ENCODE measurements around the gene PNP.

DNA sequence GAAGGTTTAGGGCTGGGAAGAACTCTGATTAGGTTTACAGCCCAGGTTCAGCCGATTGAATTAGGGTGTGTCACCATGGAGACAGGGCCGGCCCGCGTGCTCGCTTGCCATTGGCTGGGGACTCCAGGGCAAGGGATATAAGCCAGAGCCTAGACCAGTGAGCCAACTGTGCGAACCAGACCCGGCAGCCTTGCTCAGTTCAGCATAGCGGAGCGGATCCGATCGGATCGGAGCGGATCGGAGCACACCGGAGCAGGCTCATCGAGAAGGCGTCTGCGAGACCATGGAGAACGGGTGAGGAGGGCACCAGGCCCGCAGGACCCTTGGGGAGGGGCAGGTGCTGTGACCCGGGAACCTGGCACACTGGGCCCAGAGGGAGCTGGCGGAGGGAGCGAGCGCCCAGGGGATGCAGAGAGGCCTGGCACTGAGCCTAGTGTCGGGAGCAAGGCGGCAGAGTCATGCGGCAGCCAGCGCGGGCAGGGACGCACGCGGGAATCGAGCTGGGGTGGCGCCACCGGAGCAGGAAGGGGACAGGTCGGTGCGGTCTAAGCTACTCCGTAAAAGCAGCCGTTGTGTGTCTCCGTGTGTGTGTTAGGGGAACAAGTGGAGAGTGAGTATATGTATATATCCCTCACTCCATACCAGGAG, at the start of gene PNP:
- TF ChIP-seq, protein P1, sequence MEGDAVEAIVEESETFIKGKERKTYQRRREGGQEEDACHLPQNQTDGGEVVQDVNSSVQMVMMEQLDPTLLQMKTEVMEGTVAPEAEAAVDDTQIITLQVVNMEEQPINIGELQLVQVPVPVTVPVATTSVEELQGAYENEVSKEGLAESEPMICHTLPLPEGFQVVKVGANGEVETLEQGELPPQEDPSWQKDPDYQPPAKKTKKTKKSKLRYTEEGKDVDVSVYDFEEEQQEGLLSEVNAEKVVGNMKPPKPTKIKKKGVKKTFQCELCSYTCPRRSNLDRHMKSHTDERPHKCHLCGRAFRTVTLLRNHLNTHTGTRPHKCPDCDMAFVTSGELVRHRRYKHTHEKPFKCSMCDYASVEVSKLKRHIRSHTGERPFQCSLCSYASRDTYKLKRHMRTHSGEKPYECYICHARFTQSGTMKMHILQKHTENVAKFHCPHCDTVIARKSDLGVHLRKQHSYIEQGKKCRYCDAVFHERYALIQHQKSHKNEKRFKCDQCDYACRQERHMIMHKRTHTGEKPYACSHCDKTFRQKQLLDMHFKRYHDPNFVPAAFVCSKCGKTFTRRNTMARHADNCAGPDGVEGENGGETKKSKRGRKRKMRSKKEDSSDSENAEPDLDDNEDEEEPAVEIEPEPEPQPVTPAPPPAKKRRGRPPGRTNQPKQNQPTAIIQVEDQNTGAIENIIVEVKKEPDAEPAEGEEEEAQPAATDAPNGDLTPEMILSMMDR (IDR thresholded peaks at IDR 0.05) = no peak
- TF ChIP-seq POLR2A (IDR thresholded peaks at IDR 0.05) = no peak
